ENCODE measurements around the gene ABHD2. TPM values are rescaled to one million over a fixed set of nuclear protein-coding genes. Genes with fewer than 3 reads are reported as not detected.
"Not testable (repeated sequence)": the region's sequence is repeated elsewhere in the genome, so short reads cannot be mapped to it uniquely, and the experiment has no call there.

The ABHD2 gene
- total and polyA plus RNA-seq, 2 donors (not counting 1 experiment from before 2014, with no cell fraction given), result 39.5 to 84.9 TPM

DNA sequence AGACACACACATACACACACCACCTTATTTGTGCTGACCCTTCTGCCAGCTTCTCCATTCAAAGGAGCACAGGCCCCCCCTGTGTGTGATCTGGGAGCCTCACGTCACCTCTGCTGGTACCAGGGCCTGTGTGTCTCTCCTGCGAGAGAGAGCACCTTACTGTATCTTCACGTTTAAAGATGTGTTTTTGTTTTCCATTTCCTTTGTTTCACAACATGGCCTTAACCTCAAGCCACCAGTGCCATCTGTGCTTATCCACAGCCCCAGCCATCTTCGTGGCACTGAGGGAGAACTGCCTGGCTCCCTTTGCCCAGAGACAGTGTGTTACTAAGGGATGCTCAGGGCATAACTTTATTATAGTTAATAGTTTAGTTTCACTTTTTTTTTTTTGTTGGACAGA is 52.3 kb downstream of the ABHD2 start:
- no peak for DNase-seq (ENCODE audit: low read depth in 2 of 2)
- H3K4me2 ChIP-seq (ENCODE audit: extremely low read depth, insufficient read depth, low read length), result no peak overlapping the region
- TF ChIP-seq EZH2 (IDR thresholded peaks at IDR 0.05; ENCODE audit: low read length, missing control alignments), result no peak
- TF ChIP-seq, protein P1, sequence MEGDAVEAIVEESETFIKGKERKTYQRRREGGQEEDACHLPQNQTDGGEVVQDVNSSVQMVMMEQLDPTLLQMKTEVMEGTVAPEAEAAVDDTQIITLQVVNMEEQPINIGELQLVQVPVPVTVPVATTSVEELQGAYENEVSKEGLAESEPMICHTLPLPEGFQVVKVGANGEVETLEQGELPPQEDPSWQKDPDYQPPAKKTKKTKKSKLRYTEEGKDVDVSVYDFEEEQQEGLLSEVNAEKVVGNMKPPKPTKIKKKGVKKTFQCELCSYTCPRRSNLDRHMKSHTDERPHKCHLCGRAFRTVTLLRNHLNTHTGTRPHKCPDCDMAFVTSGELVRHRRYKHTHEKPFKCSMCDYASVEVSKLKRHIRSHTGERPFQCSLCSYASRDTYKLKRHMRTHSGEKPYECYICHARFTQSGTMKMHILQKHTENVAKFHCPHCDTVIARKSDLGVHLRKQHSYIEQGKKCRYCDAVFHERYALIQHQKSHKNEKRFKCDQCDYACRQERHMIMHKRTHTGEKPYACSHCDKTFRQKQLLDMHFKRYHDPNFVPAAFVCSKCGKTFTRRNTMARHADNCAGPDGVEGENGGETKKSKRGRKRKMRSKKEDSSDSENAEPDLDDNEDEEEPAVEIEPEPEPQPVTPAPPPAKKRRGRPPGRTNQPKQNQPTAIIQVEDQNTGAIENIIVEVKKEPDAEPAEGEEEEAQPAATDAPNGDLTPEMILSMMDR (conservative IDR thresholded peaks at IDR 0.05 in 1 of 2, IDR thresholded peaks at IDR 0.05 in 1 of 2; ENCODE audit: low read depth in 1 of 2, low read length in 2 of 2), result no peak
- no peaks in the 10 kb centered on the region for H3K36me3 ChIP-seq (ENCODE audit: control insufficient read depth, insufficient read depth, low read length)
- H3K4me1 ChIP-seq (ENCODE audit: control insufficient read depth, extremely low read depth, insufficient read depth, low read length), result peaks cover 18% of the 10 kb centered on the region
- H4K20me1 ChIP-seq (ENCODE audit: control insufficient read depth, extremely low read depth, insufficient read depth, low read length), result no peaks in the 10 kb centered on the region
- no peak overlapping the region for H3K27ac ChIP-seq (ENCODE audit: insufficient read depth, low read length)
- H3K79me2 ChIP-seq (ENCODE audit: control insufficient read depth, insufficient read depth, low read length), result no peaks in the 10 kb centered on the region
- no peak overlapping the region for H3K4me3 ChIP-seq (replicated peaks in 1 of 4; ENCODE audit: control extremely low read depth in 1 of 4, insufficient read depth in 1 of 4, low read depth in 3 of 4, low read length in 4 of 4)
- H3K27me3 ChIP-seq (ENCODE audit: control insufficient read depth, insufficient read depth, low read length), result no peaks in the 10 kb centered on the region
- H2AFZ ChIP-seq (ENCODE audit: low read length), result no peak overlapping the region
- H3K9me3 ChIP-seq (ENCODE audit: control insufficient read depth, insufficient read depth, low read depth, low read length), result no peaks in the 10 kb centered on the region
- no peak overlapping the region for H3K9ac ChIP-seq (ENCODE audit: insufficient read depth, low read length)

DNA sequence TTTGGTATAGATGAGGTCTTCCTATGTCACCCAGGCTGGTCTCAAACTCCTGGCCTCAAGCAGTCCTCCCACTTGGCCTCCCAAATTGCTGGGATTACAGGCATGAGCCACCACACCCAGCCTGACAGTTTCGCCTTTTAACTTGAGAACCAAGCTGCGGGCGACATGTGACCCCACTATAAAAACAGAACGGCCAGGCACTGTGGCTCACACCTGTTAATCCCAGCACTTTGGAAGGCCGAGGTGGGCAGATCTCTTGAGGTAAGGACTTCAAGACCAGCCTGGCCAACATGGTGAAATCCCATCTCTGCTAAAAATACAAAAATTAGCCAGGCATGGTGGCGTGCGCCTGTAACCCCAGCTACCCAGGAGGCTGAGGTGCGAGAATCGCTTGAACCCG is 52.9 kb downstream of the ABHD2 start:
- not testable (repeated sequence) for H2AFZ ChIP-seq (ENCODE audit: low read length); H3K4me2 ChIP-seq (ENCODE audit: extremely low read depth, insufficient read depth, low read length); H3K9ac ChIP-seq (ENCODE audit: insufficient read depth, low read length); H3K36me3 ChIP-seq (ENCODE audit: control insufficient read depth, insufficient read depth, low read length); H3K79me2 ChIP-seq (ENCODE audit: control insufficient read depth, insufficient read depth, low read length); H4K20me1 ChIP-seq (ENCODE audit: control insufficient read depth, extremely low read depth, insufficient read depth, low read length); H3K27me3 ChIP-seq (ENCODE audit: control insufficient read depth, insufficient read depth, low read length); H3K27ac ChIP-seq (ENCODE audit: insufficient read depth, low read length); H3K9me3 ChIP-seq (ENCODE audit: control insufficient read depth, insufficient read depth, low read depth, low read length); H3K4me3 ChIP-seq (replicated peaks in 1 of 4; ENCODE audit: control extremely low read depth in 1 of 4, insufficient read depth in 1 of 4, low read depth in 3 of 4, low read length in 4 of 4); DNase-seq (ENCODE audit: low read depth in 2 of 2)
- peaks cover 18% of the 10 kb centered on the region for H3K4me1 ChIP-seq (ENCODE audit: control insufficient read depth, extremely low read depth, insufficient read depth, low read length)

DNA sequence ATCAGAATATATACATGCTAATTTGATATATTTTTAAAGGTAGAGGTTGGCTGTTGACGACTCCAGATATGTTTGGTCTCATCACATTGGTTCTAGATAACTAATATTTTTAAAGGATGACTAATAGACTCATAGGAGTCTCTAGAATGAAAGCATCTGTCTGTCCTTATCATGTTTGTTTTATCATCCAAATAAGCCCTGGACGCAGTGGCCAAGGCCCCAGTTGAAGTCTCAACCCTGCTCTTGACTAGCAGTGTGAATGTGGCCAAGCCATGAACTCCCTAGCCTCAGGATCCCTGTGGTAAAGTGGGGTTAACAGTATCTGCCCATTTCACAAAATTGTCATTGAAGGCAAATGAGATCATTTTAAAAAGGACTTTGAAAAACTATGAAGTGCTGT is 53.6 kb downstream of the ABHD2 start:
- peaks cover 15% of the 10 kb centered on the region for H3K4me1 ChIP-seq (ENCODE audit: control insufficient read depth, extremely low read depth, insufficient read depth, low read length)
- H3K4me3 ChIP-seq (replicated peaks in 1 of 4; ENCODE audit: control extremely low read depth in 1 of 4, insufficient read depth in 1 of 4, low read depth in 3 of 4, low read length in 4 of 4), result no peak overlapping the region
- H3K27ac ChIP-seq (ENCODE audit: insufficient read depth, low read length), result no peak overlapping the region
- TF ChIP-seq EZH2 (IDR thresholded peaks at IDR 0.05; ENCODE audit: low read length, missing control alignments), result no peak
- no peaks in the 10 kb centered on the region for H3K9me3 ChIP-seq (ENCODE audit: control insufficient read depth, insufficient read depth, low read depth, low read length)
- H3K79me2 ChIP-seq (ENCODE audit: control insufficient read depth, insufficient read depth, low read length), result no peaks in the 10 kb centered on the region
- no peaks in the 10 kb centered on the region for H3K36me3 ChIP-seq (ENCODE audit: control insufficient read depth, insufficient read depth, low read length)
- H4K20me1 ChIP-seq (ENCODE audit: control insufficient read depth, extremely low read depth, insufficient read depth, low read length), result no peaks in the 10 kb centered on the region
- no peak overlapping the region for H3K9ac ChIP-seq (ENCODE audit: insufficient read depth, low read length)
- H3K27me3 ChIP-seq (ENCODE audit: control insufficient read depth, insufficient read depth, low read length), result no peaks in the 10 kb centered on the region
- DNase-seq (ENCODE audit: low read depth in 2 of 2), result peak in 1 of 2 donors; percentile 10
- no peak overlapping the region for H3K4me2 ChIP-seq (ENCODE audit: extremely low read depth, insufficient read depth, low read length)
- H2AFZ ChIP-seq (ENCODE audit: low read length), result no peak overlapping the region

DNA sequence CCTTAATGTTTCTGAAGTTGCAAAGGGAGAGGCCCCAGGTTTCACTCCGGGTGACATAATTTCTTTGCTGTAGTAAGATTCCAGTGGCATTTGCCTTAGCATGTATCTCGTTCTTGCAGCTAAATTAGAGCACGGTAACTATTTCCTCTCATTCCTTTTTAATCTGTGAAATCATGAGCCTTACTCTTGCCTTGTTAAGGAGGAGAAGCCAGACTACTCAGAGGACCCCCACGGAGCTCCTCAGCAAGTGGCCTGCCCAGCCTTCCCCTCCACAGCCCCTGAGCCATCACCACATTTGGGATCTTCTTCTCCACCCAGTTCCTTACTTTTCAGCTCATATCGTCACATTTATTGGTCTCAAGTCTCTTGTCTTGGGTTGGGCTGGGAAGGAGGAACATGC is 54.2 kb downstream of the ABHD2 start:
- Histone ChIP-seq H3K4me1 (ENCODE audit: control insufficient read depth, extremely low read depth, insufficient read depth, low read length) (peaks cover 15% of the 10 kb centered on the region), H3K4me3 (replicated peaks in 1 of 4; ENCODE audit: control extremely low read depth in 1 of 4, insufficient read depth in 1 of 4, low read depth in 3 of 4, low read length in 4 of 4) (no peak overlapping the region), H3K27ac (ENCODE audit: insufficient read depth, low read length) (no peak overlapping the region), H3K9me3 (ENCODE audit: control insufficient read depth, insufficient read depth, low read depth, low read length) (no peaks in the 10 kb centered on the region), H3K27me3 (ENCODE audit: control insufficient read depth, insufficient read depth, low read length) (no peaks in the 10 kb centered on the region), H3K36me3 (ENCODE audit: control insufficient read depth, insufficient read depth, low read length) (no peaks in the 10 kb centered on the region), H3K79me2 (ENCODE audit: control insufficient read depth, insufficient read depth, low read length) (no peaks in the 10 kb centered on the region), H3K4me2 (ENCODE audit: extremely low read depth, insufficient read depth, low read length) (no peak overlapping the region), H3K9ac (ENCODE audit: insufficient read depth, low read length) (no peak overlapping the region), H4K20me1 (ENCODE audit: control insufficient read depth, extremely low read depth, insufficient read depth, low read length) (no peaks in the 10 kb centered on the region), H2AFZ (ENCODE audit: low read length) (no peak overlapping the region)
- DNase-seq (ENCODE audit: low read depth in 2 of 2), result no peak
- no peak for TF ChIP-seq EZH2 (IDR thresholded peaks at IDR 0.05; ENCODE audit: low read length, missing control alignments)
- TF ChIP-seq, protein P1 (conservative IDR thresholded peaks at IDR 0.05 in 1 of 2, IDR thresholded peaks at IDR 0.05 in 1 of 2; ENCODE audit: low read depth in 1 of 2, low read length in 2 of 2), result no peak

Measured in fibroblast of lung (primary cell).